GM21737 (cell line): ENCODE measurements around the gene PSMB7.

Experiments
- ATAC-seq: cut with Tn5 transposase; IDR thresholded peaks from one replicate; pipeline ENCODE4 v1.9.1; 2021; ENCODE audit warnings: mild to moderate bottlenecking, moderate library complexity; ENCODE audit not compliant: unreplicated experiment

PSMB7 gene

GRCh38 chr9:124415102-124415851, at the start of gene PSMB7:
TSS of gene PSMB7 (minus strand) at chr9:124415442. CDS start at chr9:124415425, 17 bp downstream.
- peak; percentile 95 for ATAC-seq

GRCh38 chr9:124462739-124463138, 47.5 kb upstream of the PSMB7 start:
- no peak for ATAC-seq

- no peak for ATAC-seq
Measured at GRCh38 chr9:124458441-124458840, 43.2 kb upstream of the PSMB7 start.

- no peak for ATAC-seq
Measured at GRCh38 chr9:124457887-124458431, 42.7 kb upstream of the PSMB7 start.

- ATAC-seq: no peak
Measured at GRCh38 chr9:124457079-124457886, 42.0 kb upstream of the PSMB7 start.

- ATAC-seq: no peak
Measured at GRCh38 chr9:124456341-124457078, 41.3 kb upstream of the PSMB7 start.

- ATAC-seq: no peak
Measured at GRCh38 chr9:124455820-124456219, 40.6 kb upstream of the PSMB7 start.

GRCh38 chr9:124454791-124455443, 39.7 kb upstream of the PSMB7 start:
- no peak for ATAC-seq

- ATAC-seq: no peak
Measured at GRCh38 chr9:124454296-124454695, 39.1 kb upstream of the PSMB7 start.

- no peak for ATAC-seq
Measured at GRCh38 chr9:124453586-124454191, 38.4 kb upstream of the PSMB7 start.

GRCh38 chr9:124452841-124453585, 37.8 kb upstream of the PSMB7 start:
- ATAC-seq: no peak

GRCh38 chr9:124452326-124452725, 37.1 kb upstream of the PSMB7 start:
- no peak for ATAC-seq

- no peak for ATAC-seq
Measured at GRCh38 chr9:124450931-124451661, 35.9 kb upstream of the PSMB7 start.

- ATAC-seq: no peak
Measured at GRCh38 chr9:124450241-124450924, 35.1 kb upstream of the PSMB7 start, which contains the start of gene ADGRD2. TSS of gene ADGRD2 (plus strand) at chr9:124450451. CDS start at chr9:124451667, 1,216 bp downstream.

- no peak for ATAC-seq
Measured at GRCh38 chr9:124449381-124450151, 34.3 kb upstream of the PSMB7 start.

- no peak for ATAC-seq
Measured at GRCh38 chr9:124448019-124448418, 32.8 kb upstream of the PSMB7 start.

GRCh38 chr9:124447297-124447661, 32.0 kb upstream of the PSMB7 start:
- no peak for ATAC-seq
